Lower lobe of right lung (tissue), 2 donors: ENCODE results near the gene HAGHL. TPM values are rescaled to one million over a fixed set of nuclear protein-coding genes. Genes with fewer than 3 reads are reported as not detected.

Experiments used
- ATAC-seq, 2 donors: fragments of 200-7000 bp; cut with Tn5 transposase; one replicate each; pipeline ENCODE4 v1.9.1; 2020 to 2022; ENCODE audit warnings: mild to moderate bottlenecking in 2 of 2, moderate library complexity in 2 of 2
- DNase-seq: peaks from one replicate; pipeline ENCODE4 v3.0.0-alpha.2; 2020
- H3K27ac ChIP-seq: fragments of 200-600 bp; one replicate; pipeline ENCODE4 v1.8.0; 2022
- H3K27me3 ChIP-seq: fragments of 200-600 bp; one replicate; pipeline ENCODE4 v1.8.0; 2022; ENCODE audit warnings: low read depth
- H3K36me3 ChIP-seq: fragments of 200-600 bp; one replicate; pipeline ENCODE4 v1.8.0; 2022; ENCODE audit warnings: mild to moderate bottlenecking
- H3K4me1 ChIP-seq: fragments of 200-600 bp; one replicate; pipeline ENCODE4 v1.8.0; 2022
- H3K4me3 ChIP-seq: fragments of 200-600 bp; one replicate; pipeline ENCODE4 v1.8.0; 2022; ENCODE audit warnings: mild to moderate bottlenecking
- H3K9me3 ChIP-seq: fragments of 200-600 bp; one replicate; pipeline ENCODE4 v1.8.0; 2022
- intact Hi-C: fragments of 100-400 bp; cut with DNase I; formaldehyde crosslinking; loops from one replicate; pipeline ENCODE4 v1.11.0; 2022
- total RNA-seq: library from RNA; stranded (reverse); fragmentation: NEBNext Ultra II Directional; extraction: Animal tissue kit (Norgen Biotek cat#: 25700); gene quantifications from one replicate; pipeline ENCODE4 v1.2.1, GENCODE V29; 2021
- TF ChIP-seq, protein P1 (sequence below): fragments of 200-600 bp; IDR thresholded peaks from one replicate; pipeline ENCODE4 v1.8.0; 2022; ENCODE audit warnings: antibody characterized with exemption, mild to moderate bottlenecking
- donor health status: DM: no; HTN: yes; CAD: no; lungs with severe emphysema.

Gene HAGHL
- total RNA-seq, 1 donor from 2014 or later: 15.6 TPM

DNA sequence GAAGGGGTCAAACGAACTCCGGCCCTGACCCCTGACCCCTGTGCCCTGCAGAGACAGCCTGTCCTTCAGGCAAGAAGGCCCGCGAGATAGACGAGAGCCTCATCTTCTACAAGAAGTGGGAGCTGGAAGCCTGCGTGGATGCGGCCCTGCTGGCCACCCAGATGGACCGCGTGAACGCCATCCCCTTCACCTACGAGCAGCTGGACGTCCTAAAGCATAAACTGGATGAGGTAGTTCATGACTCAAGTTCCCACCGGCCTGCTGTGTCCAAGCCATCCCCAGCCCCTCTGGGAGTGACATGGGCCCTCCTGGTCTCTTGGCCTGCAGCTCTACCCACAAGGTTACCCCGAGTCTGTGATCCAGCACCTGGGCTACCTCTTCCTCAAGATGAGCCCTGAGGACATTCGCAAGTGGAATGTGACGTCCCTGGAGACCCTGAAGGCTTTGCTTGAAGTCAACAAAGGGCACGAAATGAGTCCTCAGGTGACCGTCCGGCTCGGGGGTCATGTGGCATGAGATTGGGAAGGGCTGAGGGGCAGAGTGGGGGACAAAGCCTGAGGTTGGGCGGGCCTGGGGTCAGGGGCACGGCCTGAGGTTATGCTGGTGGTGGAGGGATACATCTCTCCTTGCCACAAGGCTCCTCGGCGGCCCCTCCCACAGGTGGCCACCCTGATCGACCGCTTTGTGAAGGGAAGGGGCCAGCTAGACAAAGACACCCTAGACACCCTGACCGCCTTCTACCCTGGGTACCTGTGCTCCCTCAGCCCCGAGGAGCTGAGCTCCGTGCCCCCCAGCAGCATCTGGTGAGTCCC is 39.3 kb downstream of the HAGHL start:
- H3K9me3 ChIP-seq: no peaks in the 10 kb centered on the region
- no peak for ATAC-seq
- intact Hi-C loops: no loop called here
- H3K36me3 ChIP-seq: no peaks in the 10 kb centered on the region
- H3K4me1 ChIP-seq: no peaks in the 10 kb centered on the region
- no peaks in the 10 kb centered on the region for H3K27me3 ChIP-seq
- no peak overlapping the region for H3K27ac ChIP-seq
- DNase-seq: no peak
- H3K4me3 ChIP-seq: no peak overlapping the region
- TF ChIP-seq, protein P1, sequence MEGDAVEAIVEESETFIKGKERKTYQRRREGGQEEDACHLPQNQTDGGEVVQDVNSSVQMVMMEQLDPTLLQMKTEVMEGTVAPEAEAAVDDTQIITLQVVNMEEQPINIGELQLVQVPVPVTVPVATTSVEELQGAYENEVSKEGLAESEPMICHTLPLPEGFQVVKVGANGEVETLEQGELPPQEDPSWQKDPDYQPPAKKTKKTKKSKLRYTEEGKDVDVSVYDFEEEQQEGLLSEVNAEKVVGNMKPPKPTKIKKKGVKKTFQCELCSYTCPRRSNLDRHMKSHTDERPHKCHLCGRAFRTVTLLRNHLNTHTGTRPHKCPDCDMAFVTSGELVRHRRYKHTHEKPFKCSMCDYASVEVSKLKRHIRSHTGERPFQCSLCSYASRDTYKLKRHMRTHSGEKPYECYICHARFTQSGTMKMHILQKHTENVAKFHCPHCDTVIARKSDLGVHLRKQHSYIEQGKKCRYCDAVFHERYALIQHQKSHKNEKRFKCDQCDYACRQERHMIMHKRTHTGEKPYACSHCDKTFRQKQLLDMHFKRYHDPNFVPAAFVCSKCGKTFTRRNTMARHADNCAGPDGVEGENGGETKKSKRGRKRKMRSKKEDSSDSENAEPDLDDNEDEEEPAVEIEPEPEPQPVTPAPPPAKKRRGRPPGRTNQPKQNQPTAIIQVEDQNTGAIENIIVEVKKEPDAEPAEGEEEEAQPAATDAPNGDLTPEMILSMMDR: no peak

DNA sequence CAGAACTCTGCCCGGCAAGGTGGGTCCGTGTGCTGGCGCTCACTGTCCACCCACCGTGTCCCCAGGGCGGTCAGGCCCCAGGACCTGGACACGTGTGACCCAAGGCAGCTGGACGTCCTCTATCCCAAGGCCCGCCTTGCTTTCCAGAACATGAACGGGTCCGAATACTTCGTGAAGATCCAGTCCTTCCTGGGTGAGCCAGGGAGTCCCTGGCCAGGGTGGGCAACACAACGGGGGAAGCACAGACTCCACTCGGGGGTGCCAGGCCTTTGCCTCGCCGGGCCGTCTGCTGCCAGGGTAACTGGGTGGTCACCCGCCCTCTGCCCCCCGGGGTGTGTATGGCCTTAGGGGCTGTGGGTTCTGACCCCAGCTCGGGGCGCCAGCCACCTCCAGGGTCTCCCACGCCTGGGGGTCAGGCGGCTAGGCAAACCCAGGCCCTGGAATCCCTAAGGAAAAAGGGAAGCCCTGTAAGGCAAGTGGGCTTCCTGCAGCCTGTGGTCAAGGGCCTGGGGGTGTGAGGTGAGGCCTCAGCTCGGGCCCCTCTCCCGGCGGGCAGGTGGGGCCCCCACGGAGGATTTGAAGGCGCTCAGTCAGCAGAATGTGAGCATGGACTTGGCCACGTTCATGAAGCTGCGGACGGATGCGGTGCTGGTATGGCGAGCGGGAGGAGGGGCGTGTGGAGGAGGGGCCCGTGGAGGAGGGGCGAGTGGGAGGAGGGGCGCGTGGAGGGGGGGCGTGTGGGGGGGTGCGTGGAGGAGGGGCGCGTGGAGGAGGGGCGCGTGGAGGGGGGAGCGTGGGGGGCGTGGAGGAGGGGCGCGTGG is 40.1 kb downstream of the HAGHL start:
- Histone ChIP-seq H3K27ac (no peak overlapping the region), H3K36me3 (no peaks in the 10 kb centered on the region), H3K4me1 (no peaks in the 10 kb centered on the region), H3K9me3 (no peaks in the 10 kb centered on the region), H3K4me3 (no peak overlapping the region), H3K27me3 (no peaks in the 10 kb centered on the region)
- TF ChIP-seq, protein P1: no peak
- intact Hi-C loops: no loop called here
- DNase-seq (no peak), ATAC-seq (no peak)

DNA sequence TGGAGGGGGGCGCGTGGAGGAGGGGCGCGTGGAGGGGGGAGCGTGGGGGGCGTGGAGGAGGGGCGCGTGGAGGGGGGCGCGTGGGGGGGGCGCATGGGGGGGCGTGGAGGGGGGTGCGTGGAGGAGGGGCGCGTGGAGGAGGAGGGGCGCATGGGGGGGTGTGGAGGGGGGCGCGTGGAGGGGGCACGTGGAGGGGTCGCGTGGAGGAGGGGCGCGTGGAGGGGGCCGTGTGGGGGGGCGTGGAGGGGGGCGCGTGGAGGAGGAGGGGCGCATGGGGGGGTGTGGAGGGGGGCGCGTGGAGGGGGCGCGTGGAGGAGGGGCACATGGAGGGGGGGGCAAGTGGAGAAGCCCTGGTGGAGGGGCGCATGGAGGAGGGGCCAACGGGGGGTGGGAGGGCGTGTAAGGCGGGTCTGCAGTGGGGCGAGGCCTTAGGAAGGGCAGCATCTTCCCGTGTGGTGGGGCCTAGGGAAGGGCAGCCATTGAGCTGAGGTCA is 40.9 kb downstream of the HAGHL start:
- DNase-seq: no peak
- Histone ChIP-seq H3K4me3 (no peak overlapping the region), H3K27ac (no peak overlapping the region), H3K9me3 (no peaks in the 10 kb centered on the region), H3K4me1 (no peaks in the 10 kb centered on the region), H3K27me3 (no peaks in the 10 kb centered on the region), H3K36me3 (no peaks in the 10 kb centered on the region)
- no peak for ATAC-seq
- intact Hi-C loops: no loop called here
- TF ChIP-seq, protein P1: no peak

DNA sequence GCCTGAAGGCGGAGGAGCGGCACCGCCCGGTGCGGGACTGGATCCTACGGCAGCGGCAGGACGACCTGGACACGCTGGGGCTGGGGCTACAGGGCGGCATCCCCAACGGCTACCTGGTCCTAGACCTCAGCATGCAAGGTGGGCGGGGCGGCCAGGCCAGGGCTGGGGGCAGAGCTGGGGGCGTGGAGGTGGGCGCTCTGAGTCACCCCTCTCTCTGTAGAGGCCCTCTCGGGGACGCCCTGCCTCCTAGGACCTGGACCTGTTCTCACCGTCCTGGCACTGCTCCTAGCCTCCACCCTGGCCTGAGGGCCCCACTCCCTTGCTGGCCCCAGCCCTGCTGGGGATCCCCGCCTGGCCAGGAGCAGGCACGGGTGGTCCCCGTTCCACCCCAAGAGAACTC is 41.5 kb downstream of the HAGHL start:
- no peak overlapping the region for H3K27ac ChIP-seq
- intact Hi-C loops: no loop called here
- TF ChIP-seq, protein P1: no peak
- no peaks in the 10 kb centered on the region for H3K4me1 ChIP-seq
- H3K36me3 ChIP-seq: no peaks in the 10 kb centered on the region
- H3K4me3 ChIP-seq: no peak overlapping the region
- DNase-seq (no peak), ATAC-seq (no peak)
- no peaks in the 10 kb centered on the region for H3K27me3 ChIP-seq
- no peaks in the 10 kb centered on the region for H3K9me3 ChIP-seq

DNA sequence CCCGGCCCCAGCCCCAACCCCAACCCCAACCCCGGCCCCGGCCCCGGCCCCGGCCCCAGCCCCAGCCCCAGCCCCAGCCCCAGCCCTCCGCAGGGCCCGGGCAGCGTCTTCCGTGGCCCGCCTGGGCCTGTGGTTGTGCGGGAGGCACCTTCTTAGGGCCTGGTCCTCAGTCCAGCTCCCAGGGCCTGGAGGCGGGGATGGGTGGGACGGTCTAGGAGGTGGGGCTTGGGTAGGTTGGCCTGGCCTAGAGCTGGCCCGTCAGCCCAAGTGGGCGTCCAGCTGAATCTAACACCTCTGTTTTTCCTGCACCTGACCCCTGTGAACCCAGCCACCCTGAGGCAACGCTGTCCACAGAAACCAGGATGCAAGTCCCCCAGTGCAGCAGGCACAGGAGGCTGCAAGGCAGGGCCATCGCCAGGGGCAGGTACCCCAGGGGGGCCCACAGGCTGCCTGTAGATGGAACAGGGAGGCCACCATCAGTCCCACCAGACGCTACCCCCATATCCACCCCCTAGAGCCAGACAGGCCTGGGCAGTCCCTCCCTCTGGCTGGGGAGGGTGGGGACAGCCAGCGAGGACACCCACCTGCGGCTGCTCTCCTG is 42.4 kb downstream of the HAGHL start:
- H3K9me3 ChIP-seq: no peaks in the 10 kb centered on the region
- TF ChIP-seq, protein P1: no peak
- DNase-seq: no peak
- no peaks in the 10 kb centered on the region for H3K36me3 ChIP-seq
- intact Hi-C loops: no loop called here
- peaks cover 3% of the 10 kb centered on the region for H3K27me3 ChIP-seq
- no peak for ATAC-seq
- no peak overlapping the region for H3K27ac ChIP-seq
- no peaks in the 10 kb centered on the region for H3K4me1 ChIP-seq
- no peak overlapping the region for H3K4me3 ChIP-seq
